ENCODE measurements around the gene TAOK1. TPM values are rescaled to one million over a fixed set of nuclear protein-coding genes. Genes with fewer than 3 reads are reported as not detected.

TAOK1 gene
- total and polyA plus RNA-seq, 9 of the 15 experiments (the other 6 are each of a cell fraction or from before 2014, with no cell fraction given), result 3.2 to 33.1 (median 16.5) TPM

DNA sequence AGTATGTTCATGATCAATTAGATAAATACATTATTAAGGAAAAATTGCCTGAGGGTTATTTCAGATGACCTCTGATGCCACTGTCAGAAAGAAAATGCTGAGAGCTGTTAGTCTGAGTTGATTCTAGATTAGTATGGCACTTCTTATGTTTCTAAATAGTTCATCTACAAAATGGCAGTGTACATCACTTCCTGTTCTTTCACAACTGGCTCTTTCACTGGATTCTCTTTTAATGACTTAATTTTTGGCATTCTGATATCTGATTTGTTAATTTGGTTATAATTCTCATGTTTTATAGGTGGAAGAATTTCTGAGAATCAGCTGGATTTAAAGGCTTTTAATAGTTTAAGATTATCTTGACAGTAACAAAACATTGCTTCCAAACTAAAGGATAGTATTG is 3.3 kb downstream of the TAOK1 start (continued):
- no peak for TF ChIP-seq ZNF431 (CRISPR knock-in tag; IDR thresholded peaks at IDR 0.05)
- no peak for TF ChIP-seq HMG20B (CRISPR knock-in tag; IDR thresholded peaks at IDR 0.05)
- no peak for TF ChIP-seq ARNT (IDR thresholded peaks at IDR 0.05)
- TF ChIP-seq, protein P1, sequence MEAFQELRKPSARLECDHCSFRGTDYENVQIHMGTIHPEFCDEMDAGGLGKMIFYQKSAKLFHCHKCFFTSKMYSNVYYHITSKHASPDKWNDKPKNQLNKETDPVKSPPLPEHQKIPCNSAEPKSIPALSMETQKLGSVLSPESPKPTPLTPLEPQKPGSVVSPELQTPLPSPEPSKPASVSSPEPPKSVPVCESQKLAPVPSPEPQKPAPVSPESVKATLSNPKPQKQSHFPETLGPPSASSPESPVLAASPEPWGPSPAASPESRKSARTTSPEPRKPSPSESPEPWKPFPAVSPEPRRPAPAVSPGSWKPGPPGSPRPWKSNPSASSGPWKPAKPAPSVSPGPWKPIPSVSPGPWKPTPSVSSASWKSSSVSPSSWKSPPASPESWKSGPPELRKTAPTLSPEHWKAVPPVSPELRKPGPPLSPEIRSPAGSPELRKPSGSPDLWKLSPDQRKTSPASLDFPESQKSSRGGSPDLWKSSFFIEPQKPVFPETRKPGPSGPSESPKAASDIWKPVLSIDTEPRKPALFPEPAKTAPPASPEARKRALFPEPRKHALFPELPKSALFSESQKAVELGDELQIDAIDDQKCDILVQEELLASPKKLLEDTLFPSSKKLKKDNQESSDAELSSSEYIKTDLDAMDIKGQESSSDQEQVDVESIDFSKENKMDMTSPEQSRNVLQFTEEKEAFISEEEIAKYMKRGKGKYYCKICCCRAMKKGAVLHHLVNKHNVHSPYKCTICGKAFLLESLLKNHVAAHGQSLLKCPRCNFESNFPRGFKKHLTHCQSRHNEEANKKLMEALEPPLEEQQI (IDR thresholded peaks at IDR 0.05), result no peak
- no peak for TF ChIP-seq GATA2 (CRISPR knock-in tag; IDR thresholded peaks at IDR 0.05)
- TF ChIP-seq, protein P2, sequence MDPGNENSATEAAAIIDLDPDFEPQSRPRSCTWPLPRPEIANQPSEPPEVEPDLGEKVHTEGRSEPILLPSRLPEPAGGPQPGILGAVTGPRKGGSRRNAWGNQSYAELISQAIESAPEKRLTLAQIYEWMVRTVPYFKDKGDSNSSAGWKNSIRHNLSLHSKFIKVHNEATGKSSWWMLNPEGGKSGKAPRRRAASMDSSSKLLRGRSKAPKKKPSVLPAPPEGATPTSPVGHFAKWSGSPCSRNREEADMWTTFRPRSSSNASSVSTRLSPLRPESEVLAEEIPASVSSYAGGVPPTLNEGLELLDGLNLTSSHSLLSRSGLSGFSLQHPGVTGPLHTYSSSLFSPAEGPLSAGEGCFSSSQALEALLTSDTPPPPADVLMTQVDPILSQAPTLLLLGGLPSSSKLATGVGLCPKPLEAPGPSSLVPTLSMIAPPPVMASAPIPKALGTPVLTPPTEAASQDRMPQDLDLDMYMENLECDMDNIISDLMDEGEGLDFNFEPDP (CRISPR knock-in tag; IDR thresholded peaks at IDR 0.05), result no peak

DNA sequence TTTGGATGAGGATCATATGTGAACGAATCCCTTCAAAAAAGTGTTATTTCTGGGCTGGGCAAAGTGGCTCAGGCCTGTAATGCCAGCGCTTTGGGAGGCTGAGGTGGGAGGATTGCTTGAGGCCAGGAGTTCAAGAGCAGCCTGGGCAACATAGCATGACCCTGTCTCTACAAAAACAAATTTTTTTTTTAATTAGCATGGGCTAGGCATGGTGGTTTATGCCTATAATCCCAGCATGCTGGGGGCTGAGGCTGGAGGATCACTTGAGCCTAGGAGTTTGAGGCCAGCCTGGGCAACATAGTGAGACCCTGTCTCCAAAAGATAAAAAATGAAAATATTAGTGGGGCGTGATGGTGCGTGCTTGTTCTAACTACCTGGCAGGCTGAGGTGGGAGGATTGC is 4.6 kb downstream of the TAOK1 start:
- intact Hi-C loops (cut with micrococcal nuclease), result loop anchor here (5.0 kb wide), 1 partner anchor 198 kb away; the partner anchor contains the start of gene ANKRD13B
- FAIRE-seq (no peak), DNase-seq (ENCODE audit: extremely low read depth in 1 of 4, low spot score in 3 of 4) (no peak), ATAC-seq (no peak)
- Histone ChIP-seq H3K9me3 (replicated peaks; ENCODE audit: control insufficient read depth, insufficient read depth, low read depth, low read length) (no peaks in the 10 kb centered on the region), H4K20me1 (replicated peaks; ENCODE audit: control insufficient read depth, insufficient read depth, low read length) (no peaks in the 10 kb centered on the region; the same call in 1 of the 2 replicates), H3K27me3 (ENCODE audit: control insufficient read depth in 2 of 2, insufficient read depth in 2 of 2, low read length in 2 of 2) (no peaks in the 10 kb centered on the region), H3K9ac (ENCODE audit: insufficient read depth in 1 of 2, low read depth in 2 of 2, low read length in 2 of 2) (no peak overlapping the region; a peak in 1 of 4 replicates), H3K36me3 (ENCODE audit: control insufficient read depth, insufficient read depth, low read length) (peaks cover 11% of the 10 kb centered on the region; the same call in 2 of the 3 replicates), H3K79me2 (ENCODE audit: control insufficient read depth, insufficient read depth, low read length) (peaks cover 86% of the 10 kb centered on the region), H3K27ac (ENCODE audit: extremely low read depth, low read depth, low read length) (no peak overlapping the region), H3K4me3 (no peak overlapping the region), H3K9me1 (ENCODE audit: control insufficient read depth, insufficient read depth, low read length) (no peaks in the 10 kb centered on the region), H3K4me1 (replicated peaks in 1 of 2; ENCODE audit: control insufficient read depth in 2 of 2, insufficient read depth in 2 of 2, low read length in 2 of 2) (peaks cover 0 to 12% of the 10 kb centered on the region in 2 experiments; a peak in 4 of 5 replicates), H3K4me2 (ENCODE audit: insufficient read depth, low read length) (no peak overlapping the region), H2AFZ (ENCODE audit: low read depth, low read length) (no peak overlapping the region)
- no peak for TF ChIP-seq XRCC4 (IDR thresholded peaks at IDR 0.05; ENCODE audit: extremely low read depth, insufficient read depth, insufficient read length)
- TF ChIP-seq SRSF3 (IDR thresholded peaks at IDR 0.05; ENCODE audit: insufficient read depth, low read length), result no peak
- peak; percentile 6 for TF ChIP-seq RBM25 (IDR thresholded peaks at IDR 0.05; ENCODE audit: low read depth, low read length, severe bottlenecking)
- TF ChIP-seq CC2D1A (IDR thresholded peaks at IDR 0.05), result no peak
- TF ChIP-seq ZNF175 (CRISPR knock-in tag; IDR thresholded peaks at IDR 0.05; ENCODE audit: low read depth), result no peak
- peak; percentile 62; the same call in 1 of the 2 replicates for TF ChIP-seq ZNF121 (CRISPR knock-in tag; conservative IDR thresholded peaks at IDR 0.05)
- no TSS peak for BruUV-seq (replicated peaks)
- 95% methylated on average over 4 of the region's 4 CpGs for WGBS (ENCODE audit: insufficient coverage, low coverage, missing lambda C conversion rate)
- in situ Hi-C loops (cut with MboI), result no loop called here
- ChIA-PET CTCF (ENCODE audit: low intra/inter-chr PET ratio) (no interaction called here), POLR2A (interaction anchor here (0.6 kb wide), 1 partner anchor 355 kb away, joined by 3 read pairs; no protein-coding TSS in a partner anchor)

Data from K562 (cell line).